K562 treated with DMSO at 1 percent for 4 hours (cell line): Measurements from ENCODE around the gene OSBPL5. TPM values are rescaled to one million over a fixed set of nuclear protein-coding genes. Genes with fewer than 3 reads are reported as not detected.

Source experiments
- total RNA-seq: library from RNA; unstranded; fragments of 300-600 nt; gene quantifications from 2 replicates; pipeline ENCODE4 v1.2.3, GENCODE V29; 2022; ENCODE audit not compliant: insufficient read depth

OSBPL5 gene
- 7.1 and 8.0 TPM in 2 replicates for total RNA-seq

GRCh38 chr11:3165152-3165705 is at the start of gene OSBPL5:
Gene OSBPL5 (minus strand): TSS chr11:3165310. CDS start chr11:3129148, 36,162 bp downstream.

GRCh38 chr11:3057069-3057963 is 107.8 kb downstream of the OSBPL5 start, which contains the start of gene CARS1:
Gene CARS1 (minus strand): TSS chr11:3057423. CDS start chr11:3057367, 56 bp downstream.

Other genes with a start within 250 kb of the OSBPL5 start
- 49.7 and 53.1 TPM in 2 replicates for gene PHLDA2, start 235.9 kb downstream of the OSBPL5 start, total RNA-seq
- gene NAP1L4, start 173.0 kb downstream of the OSBPL5 start, total RNA-seq, result 89.8 and 102 TPM in 2 replicates
- gene CARS1, start 107.9 kb downstream of the OSBPL5 start, total RNA-seq, result 153 and 162 TPM in 2 replicates
- gene MRGPRG, start 53.5 kb upstream of the OSBPL5 start, total RNA-seq, result not detected in 2 replicates
- gene MRGPRE, start 67.1 kb upstream of the OSBPL5 start, total RNA-seq, result not detected in 2 replicates
- gene ZNF195, start 213.8 kb upstream of the OSBPL5 start, total RNA-seq, result 12.6 and 22.9 TPM in 2 replicates